Neuronal stem cell (in vitro differentiated cells): Measurements from ENCODE around the gene RAB9B. TPM values are rescaled to one million over a fixed set of nuclear protein-coding genes. Genes with fewer than 3 reads are reported as not detected.

Experiments used
- DNase-seq: peaks from one replicate; pipeline ENCODE4 v3.0.0-alpha.2; 2013; ENCODE audit warnings: low spot score
- H2AFZ ChIP-seq: one replicate; pipeline ENCODE4 v1.6.1; 2013; ENCODE audit warnings: mild to moderate bottlenecking, low read length, inconsistent platforms
- H2AK5ac ChIP-seq: 2 replicates; pipeline ENCODE4 v1.6.1; 2013; ENCODE audit warnings: low read depth, mild to moderate bottlenecking, inconsistent platforms, low read length, moderate library complexity, mixed read lengths
- H2BK120ac ChIP-seq: 2 replicates; pipeline ENCODE4 v1.6.1; 2013; ENCODE audit warnings: low read depth, mild to moderate bottlenecking, inconsistent platforms, low read length, moderate library complexity, mixed read lengths
- H2BK12ac ChIP-seq: one replicate; pipeline ENCODE4 v1.6.1; 2013; ENCODE audit warnings: low read length, inconsistent platforms
- H2BK15ac ChIP-seq: 2 replicates; pipeline ENCODE4 v1.6.1; 2013; ENCODE audit warnings: mild to moderate bottlenecking, low read length, inconsistent platforms, mixed read lengths
- H2BK5ac ChIP-seq: one replicate; pipeline ENCODE4 v1.6.1; 2013; ENCODE audit warnings: inconsistent platforms, mild to moderate bottlenecking, low read length, moderate library complexity
- H3K14ac ChIP-seq: one replicate; pipeline ENCODE4 v1.6.1; 2013; ENCODE audit warnings: low read length, inconsistent platforms
- H3K18ac ChIP-seq: 2 replicates; pipeline ENCODE4 v1.6.1; 2013; ENCODE audit warnings: low read length, inconsistent platforms
- H3K23ac ChIP-seq: 2 replicates; pipeline ENCODE4 v1.6.1; 2013; ENCODE audit warnings: low read depth, mild to moderate bottlenecking, mixed read lengths, low read length, inconsistent platforms; ENCODE audit not compliant: poor library complexity
- H3K27ac ChIP-seq: replicated peaks from 3 replicates; pipeline ENCODE4 v1.5.1; 2013; ENCODE audit warnings: low read length, inconsistent platforms
- H3K27me3 ChIP-seq, 3 experiments: 2 replicates each; pipeline ENCODE4 v1.6.1; 2013; ENCODE audit warnings: low read length in 3 of 3, mild to moderate bottlenecking in 2 of 3, inconsistent platforms in 1 of 3, low read depth in 1 of 3, mixed read lengths in 1 of 3, moderate library complexity in 1 of 3; ENCODE audit not compliant: control insufficient read depth in 3 of 3, insufficient read depth in 3 of 3
- H3K36me3 ChIP-seq, 2 donors: replicated peaks in 1 of 2; 2 replicates each; pipeline ENCODE4 v1.6.1; 2013; ENCODE audit warnings: low read length in 2 of 2; ENCODE audit not compliant: control insufficient read depth in 2 of 2, insufficient read depth in 2 of 2
- H3K4ac ChIP-seq: 2 replicates; pipeline ENCODE4 v1.6.1; 2013; ENCODE audit warnings: inconsistent platforms, mild to moderate bottlenecking, low read length, moderate library complexity
- H3K4me1 ChIP-seq, 2 donors: 1 replicate in 1 of 2; 2 replicates in 1 of 2; pipeline ENCODE4 v1.6.1; 2013; ENCODE audit warnings: low read length in 2 of 2, low read depth in 1 of 2; ENCODE audit not compliant: control insufficient read depth in 2 of 2, insufficient read depth in 1 of 2
- H3K4me2 ChIP-seq: one replicate; pipeline ENCODE4 v1.6.1; 2013; ENCODE audit warnings: mild to moderate bottlenecking, low read length, inconsistent platforms; ENCODE audit not compliant: insufficient read depth, poor library complexity, severe bottlenecking
- H3K4me3 ChIP-seq, 2 donors: 2 replicates each; pipeline ENCODE4 v1.5.1; 2013; ENCODE audit warnings: low read length in 2 of 2, mild to moderate bottlenecking in 2 of 2, inconsistent platforms in 1 of 2, moderate library complexity in 1 of 2
- H3K79me1 ChIP-seq: one replicate; pipeline ENCODE4 v1.6.1; 2013; ENCODE audit warnings: low read depth, mild to moderate bottlenecking, inconsistent platforms, low read length, moderate library complexity
- H3K9ac ChIP-seq: one replicate; pipeline ENCODE4 v1.6.1; 2013; ENCODE audit warnings: mild to moderate bottlenecking, low read depth, low read length, inconsistent platforms; ENCODE audit not compliant: poor library complexity
- H3K9me3 ChIP-seq, 2 donors: replicated peaks in 1 of 2; 2 replicates each; pipeline versions ENCODE3 to v1.6.1; 2013; ENCODE audit warnings: low read length in 2 of 2, mild to moderate bottlenecking in 2 of 2, inconsistent platforms in 1 of 2, low read depth in 1 of 2, mixed read lengths in 1 of 2, moderate library complexity in 1 of 2; ENCODE audit not compliant: control insufficient read depth in 2 of 2, insufficient read depth in 1 of 2
- H4K8ac ChIP-seq: one replicate; pipeline ENCODE4 v1.6.1; 2013; ENCODE audit warnings: low read depth, mild to moderate bottlenecking, inconsistent platforms, low read length, moderate library complexity
- H4K91ac ChIP-seq: one replicate; pipeline ENCODE4 v1.6.1; 2013; ENCODE audit warnings: low read length, low read depth, mild to moderate bottlenecking, inconsistent platforms; ENCODE audit not compliant: poor library complexity
- WGBS, 2 donors: extraction: QIAGEN DNeasy Blood & Tissue Kit; methylation state at CpG; one replicate each; pipeline ENCODE4 v1.1.7; 2013; ENCODE audit warnings: missing lambda C conversion rate in 2 of 2, mixed read lengths in 1 of 2; ENCODE audit not compliant: insufficient read length in 2 of 2, insufficient replicate concordance in 1 of 2; ENCODE audit errors: extremely low coverage in 2 of 2; 5-methylcytosine and 5-hydroxymethylcytosine counted together
- small RNA-seq: library from polyadenylated mRNA; stranded (forward); fragments of <200 nt; extraction: miRNeasy Mini kit (QIAGEN cat#:217004); gene quantifications from one replicate; pipeline ENCODE3, GENCODE V24; 2013; ENCODE audit not compliant: insufficient read depth

Gene RAB9B

GRCh38 chrX:103774070-103774642 lies 57.9 kb downstream of the RAB9B start:
- H3K4ac ChIP-seq, result no peak overlapping the region
- no peak overlapping the region for H3K14ac ChIP-seq
- no peak overlapping the region for H4K91ac ChIP-seq
- no peak overlapping the region for H2BK5ac ChIP-seq
- no peak overlapping the region for H3K18ac ChIP-seq
- H3K4me1 ChIP-seq, result peaks cover 9 to 10% of the 10 kb centered on the region in 2 donors
- no peaks in the 10 kb centered on the region for H3K79me1 ChIP-seq
- H3K27me3 ChIP-seq, result peaks cover 0 to 12% (median 0%) of the 10 kb centered on the region in 3 experiments
- H2AK5ac ChIP-seq, result no peak overlapping the region
- H3K36me3 ChIP-seq, result no peaks in the 10 kb centered on the region
- no peak for DNase-seq
- H3K9ac ChIP-seq, result no peak overlapping the region
- no peak overlapping the region for H2AFZ ChIP-seq
- H2BK15ac ChIP-seq, result no peak overlapping the region
- H4K8ac ChIP-seq, result no peak overlapping the region
- no peak overlapping the region for H3K4me2 ChIP-seq
- WGBS, 2 donors, result no CpG with 5 or more reads among the region's 6 CpGs
- no peak overlapping the region for H3K23ac ChIP-seq
- H3K4me3 ChIP-seq, result no peak overlapping the region
- H2BK120ac ChIP-seq, result no peak overlapping the region
- H2BK12ac ChIP-seq, result no peak overlapping the region
- no peak overlapping the region for H3K27ac ChIP-seq
- H3K9me3 ChIP-seq, result no peaks in the 10 kb centered on the region

GRCh38 chrX:103773445-103773844 lies 58.6 kb downstream of the RAB9B start:
- no peak overlapping the region for H2BK15ac ChIP-seq
- H2AK5ac ChIP-seq, result no peak overlapping the region
- no peak overlapping the region for H3K9ac ChIP-seq
- no peak overlapping the region for H3K27ac ChIP-seq
- no peak overlapping the region for H2BK12ac ChIP-seq
- H3K14ac ChIP-seq, result no peak overlapping the region
- H3K4ac ChIP-seq, result no peak overlapping the region
- no peaks in the 10 kb centered on the region for H3K36me3 ChIP-seq
- no peak overlapping the region for H2BK120ac ChIP-seq
- no peak overlapping the region for H3K18ac ChIP-seq
- H2AFZ ChIP-seq, result no peak overlapping the region
- no peak overlapping the region for H4K8ac ChIP-seq
- peak overlapping the region; percentile 5 for H2BK5ac ChIP-seq
- no peak overlapping the region for H3K23ac ChIP-seq
- H3K27me3 ChIP-seq, result peaks cover 0 to 12% (median 0%) of the 10 kb centered on the region in 3 experiments
- H4K91ac ChIP-seq, result no peak overlapping the region
- no CpG with 5 or more reads among the region's 3 CpGs for WGBS, 2 donors
- H3K4me1 ChIP-seq, result peaks cover 7 to 9% of the 10 kb centered on the region in 2 donors
- no peak overlapping the region for H3K4me3 ChIP-seq
- no peak overlapping the region for H3K4me2 ChIP-seq
- DNase-seq, result no peak
- H3K79me1 ChIP-seq, result no peaks in the 10 kb centered on the region
- no peaks in the 10 kb centered on the region for H3K9me3 ChIP-seq

Small RNA genes lying within 50 kb of the gene (small RNA-seq; reads per million reads assigned to genes)
- gene RNA5SP511, result not detected
